Superior temporal gyrus (tissue), 1 donor: ENCODE data around the gene EPC2.
"Not testable (repeated sequence)": the region's sequence is repeated elsewhere in the genome, so short reads cannot be mapped to it uniquely, and the experiment has no call there.

Experiments
- DNase-seq: peaks from one replicate; pipeline ENCODE4 v3.0.0-alpha.2; 2016; ENCODE audit errors: extremely low spot score

Gene EPC2

DNA sequence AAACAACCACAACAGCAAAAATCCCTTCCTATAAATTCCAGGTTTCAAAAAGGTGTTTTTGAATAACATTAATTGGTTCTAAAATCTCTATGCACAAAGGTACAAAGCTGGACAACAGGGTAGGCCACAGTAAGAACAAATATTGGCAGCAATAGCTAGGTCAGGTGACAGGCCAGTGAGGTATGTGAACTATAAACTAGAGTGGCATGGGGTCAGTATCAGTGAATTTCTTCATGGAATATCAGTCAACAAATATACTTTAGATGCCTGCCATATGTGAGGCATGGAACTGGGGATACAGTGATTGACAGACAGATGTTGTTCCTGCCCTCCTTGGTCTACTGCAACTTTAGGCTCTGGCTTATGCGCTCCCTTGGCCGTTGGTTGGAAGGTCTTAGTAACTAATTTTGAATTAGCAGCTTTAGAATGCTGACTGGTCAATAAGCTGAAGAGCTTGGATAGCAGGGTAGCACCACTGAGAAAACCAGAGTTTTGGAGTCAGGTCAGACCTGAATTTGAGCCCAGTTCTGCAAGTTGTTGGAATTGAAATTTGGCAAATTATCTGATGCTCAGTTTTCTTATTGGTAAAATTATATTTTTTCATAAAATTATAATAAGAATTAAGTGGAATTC lies 2.3 kb upstream of the EPC2 start:
- DNase-seq: no peak

DNA sequence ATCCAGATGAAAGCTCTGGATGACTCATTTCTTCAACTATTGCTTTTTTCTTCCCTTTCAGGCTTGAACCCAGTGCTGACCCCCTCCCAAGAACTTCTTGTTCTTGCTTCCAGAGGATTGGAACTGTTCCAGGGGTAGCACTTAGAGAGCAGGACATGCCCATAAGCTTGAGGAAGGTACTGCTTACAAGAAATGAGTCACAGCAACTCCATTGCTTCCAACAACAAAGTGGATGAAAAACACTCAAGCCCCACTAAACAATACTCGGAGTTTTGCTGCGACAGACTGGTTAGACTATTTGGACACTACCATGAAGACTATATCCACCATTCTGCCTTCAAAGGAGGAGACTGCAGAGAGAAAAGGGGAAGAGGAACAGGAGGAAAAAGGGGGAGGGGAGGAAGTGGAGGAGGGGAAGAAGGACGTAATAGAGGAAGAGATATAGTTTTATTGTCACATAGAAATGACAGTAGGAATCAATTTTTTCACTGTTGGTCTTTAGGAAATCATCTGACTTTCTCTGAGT lies 1.6 kb upstream of the EPC2 start:
- no peak for DNase-seq

DNA sequence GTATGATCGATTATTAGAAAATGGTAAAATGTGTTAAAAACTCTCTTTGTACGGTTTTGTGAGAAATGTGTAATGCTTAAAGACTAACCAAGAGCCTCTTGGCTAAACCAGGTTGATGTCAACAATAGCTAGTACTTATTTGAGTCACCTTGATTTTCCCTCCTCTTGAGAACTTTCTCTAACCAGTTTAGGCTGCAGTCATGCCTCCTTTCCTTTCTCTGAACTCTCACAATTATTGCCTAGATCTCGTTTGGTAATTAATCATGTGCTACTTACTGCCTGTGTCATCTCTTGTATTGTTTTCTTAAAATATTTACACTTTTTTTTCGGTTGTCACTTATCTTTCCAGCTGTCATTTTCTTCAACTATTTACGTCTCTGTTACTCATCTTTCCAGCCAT lies 1.1 kb upstream of the EPC2 start:
- no peak for DNase-seq

DNA sequence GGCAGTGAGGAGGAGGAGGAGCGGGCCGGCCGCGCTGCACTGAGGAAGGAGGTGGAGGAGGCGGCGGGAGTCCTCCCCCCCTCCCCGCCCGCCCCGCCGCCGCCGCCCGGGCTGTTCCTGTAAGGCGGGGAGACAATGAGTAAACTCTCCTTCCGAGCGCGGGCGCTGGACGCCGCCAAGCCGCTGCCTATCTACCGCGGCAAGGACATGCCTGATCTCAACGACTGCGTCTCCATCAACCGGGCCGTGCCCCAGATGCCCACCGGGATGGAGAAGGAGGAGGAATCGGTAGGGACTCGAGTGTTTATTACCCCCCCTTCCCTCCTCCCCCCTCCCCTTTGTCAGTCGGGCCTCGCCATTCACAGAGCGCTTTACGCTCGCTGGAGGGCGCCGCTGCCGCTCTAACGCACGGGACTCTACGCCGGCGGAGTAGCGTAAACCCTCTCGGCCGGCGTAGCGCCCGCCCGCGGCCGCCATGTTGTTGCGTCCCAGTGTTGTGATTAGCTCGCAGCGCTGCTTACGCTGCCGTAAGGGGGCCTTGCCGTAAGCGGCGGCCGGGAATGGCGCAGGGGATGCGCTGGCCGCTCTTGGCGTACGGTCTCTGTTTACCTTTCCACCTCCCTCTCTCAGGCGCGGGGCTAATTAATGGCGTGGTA lies 460 bp downstream of the EPC2 start:
- peak; percentile 98 for DNase-seq

DNA sequence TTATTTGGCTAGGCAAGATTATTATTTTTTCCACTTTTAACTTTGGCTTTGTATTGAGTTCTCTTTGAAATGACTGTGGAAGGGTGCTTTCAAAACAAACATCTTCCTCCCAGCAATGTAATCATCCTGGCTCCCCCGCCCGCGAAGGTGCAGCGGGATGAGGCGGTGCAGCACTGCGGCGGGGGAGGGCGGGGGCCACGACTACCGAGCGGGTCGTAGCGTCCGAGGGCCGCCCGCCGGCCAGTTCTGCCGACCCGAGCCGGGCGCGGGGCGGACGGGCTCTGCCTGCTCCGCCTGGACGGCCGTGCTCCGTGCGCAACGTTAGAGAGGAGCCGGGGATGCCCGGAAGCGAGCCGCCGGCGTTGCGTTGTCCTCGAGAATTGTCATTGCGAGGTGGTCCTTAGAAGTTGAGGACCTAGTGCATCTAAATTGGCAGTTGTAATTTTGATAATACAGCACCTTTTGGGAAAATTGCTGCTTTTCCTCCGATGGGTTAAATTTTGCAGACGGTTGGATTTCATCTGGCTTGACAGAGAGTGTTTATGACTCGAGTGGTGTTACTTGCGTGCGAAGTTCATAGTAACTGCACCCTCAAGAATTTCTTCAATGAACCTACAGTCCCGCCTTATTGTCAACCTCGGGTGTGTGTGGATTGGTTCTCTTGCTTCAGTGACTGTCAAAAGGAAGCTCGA lies 1.1 kb downstream of the EPC2 start:
- DNase-seq: peak; percentile 76

DNA sequence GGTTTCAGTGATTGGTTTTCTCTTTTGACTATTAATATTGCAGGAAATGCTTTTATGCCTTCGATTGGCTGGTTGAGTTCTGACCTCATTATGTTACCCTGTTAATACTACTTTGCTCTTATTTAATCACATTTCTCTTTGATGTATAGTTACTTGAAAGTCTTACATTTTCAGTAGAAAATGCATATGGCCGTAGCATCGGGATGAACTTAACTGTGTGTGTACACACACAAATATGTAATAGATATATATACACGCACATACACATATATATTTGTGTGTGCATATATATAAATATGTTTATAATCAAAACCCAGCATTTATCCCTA lies 1.6 kb downstream of the EPC2 start:
- no peak for DNase-seq

DNA sequence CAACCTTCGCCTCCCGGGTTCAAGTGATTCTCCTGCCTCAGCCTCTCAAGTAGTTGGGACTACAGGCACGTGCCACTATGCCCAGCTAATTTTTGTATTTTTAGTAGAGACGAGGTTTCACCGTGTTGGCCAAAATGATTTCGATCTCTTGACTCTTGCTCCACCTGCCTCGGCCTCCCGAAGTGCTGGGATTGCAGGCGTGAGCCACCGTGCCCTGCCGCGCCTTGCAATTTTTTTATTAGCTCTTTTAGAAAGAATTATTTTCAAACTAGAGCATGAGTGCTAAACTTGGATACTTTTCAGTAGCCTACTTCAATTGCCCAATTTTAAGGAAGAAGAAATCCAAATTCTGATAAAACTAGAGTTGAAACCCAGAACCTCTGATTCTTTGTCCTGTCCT lies 3.2 kb downstream of the EPC2 start:
- DNase-seq: not testable (repeated sequence)

DNA sequence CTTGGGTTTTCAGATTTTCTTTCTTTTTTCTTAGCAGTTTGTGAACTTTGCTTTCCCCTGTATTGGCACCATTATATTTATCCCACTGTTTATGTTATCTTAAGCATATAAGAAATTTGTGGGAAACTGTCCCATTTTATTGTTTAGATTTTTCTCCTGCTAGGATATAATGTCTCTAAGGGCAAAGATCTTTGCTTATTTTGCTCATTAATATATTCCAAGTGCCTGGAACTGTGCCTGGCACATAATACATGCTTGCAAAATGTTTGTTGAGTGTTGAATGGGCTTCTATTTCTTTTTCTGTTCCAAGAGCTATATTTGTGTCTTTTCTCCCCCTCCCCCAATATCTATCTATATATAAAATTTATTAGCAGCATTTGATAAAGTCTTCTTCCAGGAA lies 5.4 kb downstream of the EPC2 start:
- no peak for DNase-seq

DNA sequence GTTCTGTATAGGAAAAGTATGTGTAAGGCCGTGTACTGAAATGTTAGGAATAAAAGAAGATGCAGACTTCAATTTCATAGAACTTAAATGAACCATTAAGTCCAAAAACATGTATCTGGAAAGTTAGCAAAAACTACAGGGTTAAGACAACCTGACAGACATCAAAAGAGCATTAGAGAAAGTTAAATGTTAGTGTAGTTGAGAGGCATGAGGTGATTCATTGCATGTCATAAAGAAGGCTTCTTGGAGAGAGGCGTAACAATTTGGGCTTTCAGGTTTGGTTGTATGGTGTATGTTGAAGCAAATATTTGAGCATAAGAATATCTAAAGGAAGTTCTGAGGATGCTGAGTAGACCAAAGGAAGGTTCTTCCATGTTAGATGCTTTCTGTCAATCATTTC lies 6.3 kb downstream of the EPC2 start:
- DNase-seq: no peak

DNA sequence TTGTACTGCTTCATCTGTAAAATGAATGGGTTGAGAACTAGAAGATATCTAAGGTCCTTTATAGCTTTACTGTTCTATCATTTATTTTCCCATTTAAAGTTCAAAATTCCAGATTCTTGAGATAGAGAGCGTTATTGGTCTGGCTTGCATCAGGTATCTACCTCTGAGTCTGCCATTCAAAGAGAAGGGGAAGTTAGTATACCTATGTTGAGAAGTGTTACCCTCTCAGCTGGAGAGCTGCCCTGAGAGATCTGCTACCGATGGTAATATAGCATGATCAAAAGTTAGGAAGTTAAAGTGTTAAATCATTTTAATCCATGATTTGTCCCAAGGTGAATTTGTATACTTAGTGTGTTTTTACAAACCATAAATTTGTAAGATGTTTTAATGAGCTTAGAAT lies 7.4 kb downstream of the EPC2 start:
- no peak for DNase-seq

DNA sequence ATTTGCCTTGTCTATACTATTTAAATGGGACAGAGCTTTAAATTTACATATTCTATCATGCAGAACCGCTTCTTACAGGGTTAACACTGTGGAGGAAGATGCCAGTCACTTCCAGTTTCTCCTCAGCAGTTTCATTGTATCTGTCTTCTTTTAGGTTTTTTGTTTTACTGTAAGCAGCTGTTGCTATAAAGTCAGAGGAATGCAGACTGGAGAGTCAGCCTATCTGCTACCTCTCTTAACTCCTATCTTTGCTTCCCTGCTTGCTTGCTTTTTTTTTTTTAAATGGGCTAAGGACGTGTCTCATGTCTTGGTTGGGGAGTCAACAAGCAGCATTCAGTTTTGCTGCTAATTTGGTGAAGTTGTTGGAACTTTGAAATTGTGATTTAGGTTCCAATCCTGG lies 8.9 kb downstream of the EPC2 start:
- DNase-seq: no peak

DNA sequence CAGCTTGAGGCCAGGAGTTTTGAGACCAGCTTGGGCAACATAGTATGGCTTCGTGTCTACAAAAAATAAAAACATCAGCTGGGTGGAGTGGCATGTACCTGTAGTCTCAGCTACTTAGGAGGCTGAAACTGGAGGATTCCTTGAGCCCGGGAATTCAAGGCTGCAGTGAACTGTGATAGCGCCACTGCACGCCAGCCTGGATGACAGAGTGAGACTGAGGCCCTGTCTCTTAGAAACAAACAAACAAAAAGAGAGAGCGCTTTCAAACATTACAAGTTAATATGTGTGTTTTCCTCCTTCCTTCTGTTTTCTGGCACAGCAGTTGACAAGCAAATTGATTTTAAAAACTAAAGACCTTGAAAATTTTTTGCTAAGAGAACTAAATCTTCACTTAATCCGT lies 9.9 kb downstream of the EPC2 start:
- no peak for DNase-seq

DNA sequence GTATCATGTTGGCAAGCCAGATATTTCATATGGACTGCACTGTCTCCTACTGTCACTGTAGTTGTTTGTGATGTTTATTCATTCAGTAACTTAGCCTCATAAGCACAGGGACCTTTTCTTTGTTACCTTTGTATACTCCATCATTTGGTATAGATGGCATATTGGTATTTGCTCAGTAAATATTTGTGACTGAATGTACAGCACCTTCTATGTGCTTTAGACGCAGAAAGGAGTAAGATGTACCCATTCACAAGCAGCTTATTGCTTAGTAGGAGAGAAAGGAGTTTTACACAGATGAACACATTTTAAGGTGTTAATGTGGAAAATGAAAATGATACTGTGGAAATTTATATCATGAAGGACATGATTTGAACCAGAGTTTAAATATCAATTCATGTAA lies 12.0 kb downstream of the EPC2 start:
- DNase-seq: no peak

DNA sequence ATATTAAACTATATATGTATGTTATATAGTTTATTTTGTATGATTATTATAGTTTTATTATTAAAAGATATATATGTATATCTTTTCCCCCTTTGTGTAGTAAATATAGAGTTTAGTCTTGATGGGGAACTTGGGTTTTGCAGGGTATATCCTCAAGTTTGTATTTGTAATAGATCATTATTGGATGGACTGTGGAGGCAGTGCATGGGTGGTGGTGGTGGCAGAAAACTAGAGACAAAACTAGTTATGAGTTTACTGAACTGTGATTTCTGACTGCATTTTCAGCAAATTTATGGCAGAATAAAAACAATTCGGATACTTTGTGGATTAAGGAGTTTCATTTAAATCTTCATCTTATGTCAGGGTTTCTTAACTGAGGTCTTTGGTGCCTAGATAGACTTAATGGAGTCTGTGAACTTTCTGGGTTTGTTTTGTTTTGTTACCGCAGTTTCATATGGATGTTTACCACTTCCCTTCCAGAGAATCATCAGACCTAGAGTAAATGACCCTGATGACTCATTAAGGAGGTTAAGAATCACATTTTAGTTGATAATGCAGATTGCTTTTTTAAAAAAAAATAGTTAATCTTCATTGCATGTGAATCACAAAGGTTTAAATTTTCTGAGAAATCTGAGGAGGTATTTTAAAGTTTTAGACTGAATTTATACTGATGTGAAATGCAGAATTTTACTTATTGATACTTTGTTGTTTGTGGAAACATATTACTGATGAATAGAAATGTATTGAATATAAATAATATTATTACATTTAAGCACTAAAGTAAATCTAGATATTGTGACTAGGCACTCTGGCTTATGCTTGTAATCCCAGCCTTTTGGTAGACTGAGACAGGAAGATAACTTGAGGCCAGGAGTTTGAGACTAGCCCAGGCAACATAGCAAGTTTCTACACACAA lies 14.5 kb downstream of the EPC2 start:
- no peak for DNase-seq

DNA sequence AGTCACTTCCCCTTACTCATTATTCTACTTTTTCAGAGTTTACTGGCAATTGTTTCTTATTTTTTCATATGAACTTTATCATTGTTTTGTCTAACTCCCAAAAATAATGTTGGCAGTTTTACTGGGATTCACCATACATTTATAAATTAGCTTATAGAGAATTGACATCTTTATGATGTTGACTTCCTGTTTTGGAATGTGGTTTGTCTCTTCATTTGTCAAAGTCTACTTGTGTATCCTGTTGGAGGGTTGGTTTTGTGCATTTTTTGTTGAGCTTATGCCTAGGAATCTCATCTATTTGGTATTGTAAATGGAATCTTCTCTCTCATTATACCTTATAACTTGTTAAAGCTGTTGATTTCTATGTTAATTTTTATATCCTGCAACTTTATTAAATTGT lies 16.4 kb downstream of the EPC2 start:
- no peak for DNase-seq

DNA sequence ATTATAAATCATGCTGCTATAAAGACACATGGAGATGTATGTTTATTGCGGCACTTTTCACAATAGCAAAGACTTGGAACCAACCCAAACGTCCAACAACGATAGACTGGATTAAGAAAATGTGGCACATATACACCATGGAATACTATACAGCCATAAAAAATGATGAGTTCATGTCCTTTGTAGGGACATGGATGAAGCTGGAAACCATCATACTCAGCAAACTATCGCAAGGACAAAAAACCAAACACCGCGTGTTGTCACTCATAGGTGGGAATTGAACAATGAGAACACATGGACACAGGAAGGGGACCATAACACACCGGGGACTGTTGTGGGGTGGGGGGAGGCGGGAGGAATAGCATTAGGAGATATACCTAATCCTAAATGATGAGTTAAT lies 17.8 kb downstream of the EPC2 start:
- not testable (repeated sequence) for DNase-seq

DNA sequence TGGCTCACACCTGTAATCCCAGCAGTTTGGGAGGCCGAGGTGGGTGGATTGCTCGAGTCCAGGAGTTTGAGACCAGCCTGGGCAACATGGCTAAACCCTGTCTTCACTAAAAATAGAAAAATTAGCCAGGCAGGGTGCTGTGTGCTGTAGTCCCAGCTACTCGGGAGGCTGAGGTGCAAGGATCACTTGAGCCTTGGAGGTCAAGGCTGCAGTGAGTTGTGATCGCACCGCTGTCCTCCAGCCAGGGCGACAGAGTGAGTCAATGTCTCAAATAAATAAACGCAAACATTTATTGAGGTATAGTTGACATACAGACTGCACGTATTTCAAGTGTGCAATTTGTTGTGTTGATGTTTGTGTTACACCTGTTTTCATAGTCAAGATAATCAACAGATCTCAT lies 19.7 kb downstream of the EPC2 start:
- DNase-seq: no peak

DNA sequence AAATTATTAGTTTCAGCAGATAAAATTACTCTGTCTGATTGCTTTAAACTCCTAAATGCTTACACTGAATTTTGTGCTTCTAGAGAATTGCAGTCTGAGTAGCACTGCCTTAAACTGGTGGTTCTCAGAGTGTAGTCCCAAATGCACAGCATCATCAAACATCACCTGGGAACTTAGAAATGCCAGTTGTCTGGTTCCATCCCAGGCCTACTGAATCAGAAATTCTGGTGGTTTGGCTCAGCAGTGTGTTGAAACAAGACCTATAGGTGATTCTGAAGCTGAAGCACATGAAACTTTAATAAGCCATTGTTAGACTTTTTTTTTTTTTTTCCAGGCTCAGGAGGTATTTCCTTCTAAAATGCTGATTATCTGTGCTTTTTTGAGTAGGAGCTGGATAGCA lies 22.0 kb downstream of the EPC2 start:
- DNase-seq: no peak

DNA sequence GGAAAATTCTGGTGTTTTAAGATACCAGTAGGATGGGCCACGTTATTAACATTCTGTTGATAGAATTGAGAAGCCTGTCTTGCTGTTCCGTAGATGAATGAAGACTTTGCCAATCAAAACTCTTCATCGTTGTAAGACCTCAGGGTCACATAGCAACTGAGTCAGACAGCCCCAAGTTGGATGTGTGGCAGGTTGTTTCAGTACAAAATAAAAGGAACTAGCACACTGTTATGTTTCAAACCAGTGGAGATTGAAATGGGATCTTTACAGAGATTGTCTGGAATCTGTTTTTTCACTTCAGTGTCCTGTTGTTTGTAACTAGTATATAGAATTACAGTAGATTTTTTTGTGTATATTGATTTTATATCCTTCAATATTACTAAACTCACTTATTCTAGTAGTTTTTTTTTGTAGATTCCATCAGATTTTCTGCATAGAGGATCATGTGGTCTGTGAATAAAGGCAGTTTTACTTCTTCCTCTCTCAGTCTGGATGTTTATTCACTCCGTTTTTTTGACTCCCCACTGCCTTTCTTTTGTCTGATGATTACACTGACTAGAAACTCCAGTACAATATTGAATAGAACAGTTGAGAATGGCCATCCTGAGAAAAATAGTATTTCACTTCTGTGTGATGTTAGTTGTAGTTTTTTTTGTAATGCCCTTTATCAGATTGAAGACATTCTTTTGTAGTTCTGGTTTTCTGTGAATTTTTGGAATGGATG lies 22.7 kb downstream of the EPC2 start:
- DNase-seq: no peak

DNA sequence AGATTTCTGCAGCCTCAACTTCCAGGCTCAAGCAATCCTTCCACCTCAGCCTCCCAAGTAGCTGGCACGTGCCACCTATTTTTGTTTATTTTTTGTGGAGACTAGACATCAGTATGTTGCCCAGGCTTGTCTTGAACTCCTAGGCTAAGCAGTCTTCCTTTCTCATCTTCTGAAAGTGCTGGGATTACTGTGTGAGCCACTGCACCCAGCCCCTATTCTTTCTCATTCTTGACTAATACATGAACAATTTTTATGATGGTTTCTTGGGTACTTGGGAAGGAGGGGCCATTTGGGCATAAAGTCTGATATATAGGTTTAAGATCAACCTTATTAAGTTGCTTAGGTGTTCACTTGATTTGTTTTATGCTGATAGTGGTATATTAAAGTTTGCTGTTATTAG lies 26.2 kb downstream of the EPC2 start:
- DNase-seq: no peak
